Measurements from ENCODE around the gene DENND1B. TPM values are rescaled to one million over a fixed set of nuclear protein-coding genes. Genes with fewer than 3 reads are reported as not detected.

DENND1B gene
- total and polyA plus RNA-seq, 2 donors (not counting 1 experiment from before 2014, with no cell fraction given): 5.5 to 8.4 TPM

DNA sequence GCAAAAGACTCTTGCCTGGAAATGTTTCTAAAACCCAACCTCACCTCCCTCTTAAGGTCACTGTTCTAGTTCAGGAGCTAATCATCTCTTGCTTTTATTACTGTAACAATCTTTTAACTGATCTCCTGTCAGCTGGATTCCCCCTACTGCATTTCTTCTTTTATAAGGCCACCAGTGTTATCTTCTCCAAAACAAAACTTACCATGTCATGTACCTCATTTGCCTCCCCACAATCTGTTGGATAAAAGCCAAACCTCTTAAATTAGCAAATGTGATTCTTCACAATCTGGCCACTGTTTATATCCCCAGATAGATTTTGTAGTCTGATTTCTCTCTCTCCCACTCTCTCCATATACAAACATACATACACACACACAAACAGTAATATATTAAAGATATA is 143.3 kb downstream of the DENND1B start:
- Histone ChIP-seq H3K9me3 (ENCODE audit: control insufficient read depth, insufficient read depth, low read depth, low read length) (no peaks in the 10 kb centered on the region), H2AFZ (ENCODE audit: low read length) (no peak overlapping the region), H3K27me3 (ENCODE audit: control insufficient read depth, insufficient read depth, low read length) (no peaks in the 10 kb centered on the region), H3K4me2 (ENCODE audit: extremely low read depth, insufficient read depth, low read length) (no peak overlapping the region), H3K9ac (ENCODE audit: insufficient read depth, low read length) (no peak overlapping the region), H3K4me3 (replicated peaks in 1 of 4; ENCODE audit: control extremely low read depth in 1 of 4, insufficient read depth in 1 of 4, low read depth in 3 of 4, low read length in 4 of 4) (no peak overlapping the region), H3K27ac (ENCODE audit: insufficient read depth, low read length) (no peak overlapping the region), H3K4me1 (ENCODE audit: control insufficient read depth, extremely low read depth, insufficient read depth, low read length) (no peaks in the 10 kb centered on the region), H3K79me2 (ENCODE audit: control insufficient read depth, insufficient read depth, low read length) (no peaks in the 10 kb centered on the region), H4K20me1 (ENCODE audit: control insufficient read depth, extremely low read depth, insufficient read depth, low read length) (no peaks in the 10 kb centered on the region), H3K36me3 (ENCODE audit: control insufficient read depth, insufficient read depth, low read length) (no peaks in the 10 kb centered on the region)
- no peak for DNase-seq (ENCODE audit: low read depth in 2 of 2)
- TF ChIP-seq, protein P1, sequence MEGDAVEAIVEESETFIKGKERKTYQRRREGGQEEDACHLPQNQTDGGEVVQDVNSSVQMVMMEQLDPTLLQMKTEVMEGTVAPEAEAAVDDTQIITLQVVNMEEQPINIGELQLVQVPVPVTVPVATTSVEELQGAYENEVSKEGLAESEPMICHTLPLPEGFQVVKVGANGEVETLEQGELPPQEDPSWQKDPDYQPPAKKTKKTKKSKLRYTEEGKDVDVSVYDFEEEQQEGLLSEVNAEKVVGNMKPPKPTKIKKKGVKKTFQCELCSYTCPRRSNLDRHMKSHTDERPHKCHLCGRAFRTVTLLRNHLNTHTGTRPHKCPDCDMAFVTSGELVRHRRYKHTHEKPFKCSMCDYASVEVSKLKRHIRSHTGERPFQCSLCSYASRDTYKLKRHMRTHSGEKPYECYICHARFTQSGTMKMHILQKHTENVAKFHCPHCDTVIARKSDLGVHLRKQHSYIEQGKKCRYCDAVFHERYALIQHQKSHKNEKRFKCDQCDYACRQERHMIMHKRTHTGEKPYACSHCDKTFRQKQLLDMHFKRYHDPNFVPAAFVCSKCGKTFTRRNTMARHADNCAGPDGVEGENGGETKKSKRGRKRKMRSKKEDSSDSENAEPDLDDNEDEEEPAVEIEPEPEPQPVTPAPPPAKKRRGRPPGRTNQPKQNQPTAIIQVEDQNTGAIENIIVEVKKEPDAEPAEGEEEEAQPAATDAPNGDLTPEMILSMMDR (conservative IDR thresholded peaks at IDR 0.05 in 1 of 2, IDR thresholded peaks at IDR 0.05 in 1 of 2; ENCODE audit: low read depth in 1 of 2, low read length in 2 of 2): no peak
- no peak for TF ChIP-seq EZH2 (IDR thresholded peaks at IDR 0.05; ENCODE audit: low read length, missing control alignments)

DNA sequence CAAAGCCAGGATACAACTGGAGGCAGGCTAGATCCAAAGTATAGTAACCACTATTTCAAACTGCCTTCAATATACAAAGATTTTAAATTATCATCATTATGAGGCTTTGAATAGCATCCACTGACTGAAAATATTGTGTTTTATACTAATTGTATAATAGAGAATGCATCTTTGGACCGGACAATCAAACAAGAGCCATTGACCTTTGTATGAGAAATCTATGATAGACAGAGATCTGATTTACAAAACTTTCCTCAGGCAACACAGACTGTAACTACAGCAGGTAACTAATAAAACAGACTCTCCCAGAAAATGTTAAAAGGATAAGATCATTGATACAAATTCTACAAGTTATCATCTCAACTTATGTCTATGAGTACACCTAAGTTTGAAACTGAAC is 152.9 kb downstream of the DENND1B start:
- no peak overlapping the region for H3K9ac ChIP-seq (ENCODE audit: insufficient read depth, low read length)
- DNase-seq (ENCODE audit: low read depth in 2 of 2): no peak
- H3K27ac ChIP-seq (ENCODE audit: insufficient read depth, low read length): no peak overlapping the region
- no peak for TF ChIP-seq EZH2 (IDR thresholded peaks at IDR 0.05; ENCODE audit: low read length, missing control alignments)
- TF ChIP-seq, protein P1 (conservative IDR thresholded peaks at IDR 0.05 in 1 of 2, IDR thresholded peaks at IDR 0.05 in 1 of 2; ENCODE audit: low read depth in 1 of 2, low read length in 2 of 2): no peak
- no peak overlapping the region for H3K4me2 ChIP-seq (ENCODE audit: extremely low read depth, insufficient read depth, low read length)
- no peaks in the 10 kb centered on the region for H3K36me3 ChIP-seq (ENCODE audit: control insufficient read depth, insufficient read depth, low read length)
- H2AFZ ChIP-seq (ENCODE audit: low read length): no peak overlapping the region
- no peaks in the 10 kb centered on the region for H4K20me1 ChIP-seq (ENCODE audit: control insufficient read depth, extremely low read depth, insufficient read depth, low read length)
- no peaks in the 10 kb centered on the region for H3K4me1 ChIP-seq (ENCODE audit: control insufficient read depth, extremely low read depth, insufficient read depth, low read length)
- H3K9me3 ChIP-seq (ENCODE audit: control insufficient read depth, insufficient read depth, low read depth, low read length): no peaks in the 10 kb centered on the region
- H3K4me3 ChIP-seq (replicated peaks in 1 of 4; ENCODE audit: control extremely low read depth in 1 of 4, insufficient read depth in 1 of 4, low read depth in 3 of 4, low read length in 4 of 4): no peak overlapping the region
- H3K79me2 ChIP-seq (ENCODE audit: control insufficient read depth, insufficient read depth, low read length): no peaks in the 10 kb centered on the region
- H3K27me3 ChIP-seq (ENCODE audit: control insufficient read depth, insufficient read depth, low read length): no peaks in the 10 kb centered on the region

DNA sequence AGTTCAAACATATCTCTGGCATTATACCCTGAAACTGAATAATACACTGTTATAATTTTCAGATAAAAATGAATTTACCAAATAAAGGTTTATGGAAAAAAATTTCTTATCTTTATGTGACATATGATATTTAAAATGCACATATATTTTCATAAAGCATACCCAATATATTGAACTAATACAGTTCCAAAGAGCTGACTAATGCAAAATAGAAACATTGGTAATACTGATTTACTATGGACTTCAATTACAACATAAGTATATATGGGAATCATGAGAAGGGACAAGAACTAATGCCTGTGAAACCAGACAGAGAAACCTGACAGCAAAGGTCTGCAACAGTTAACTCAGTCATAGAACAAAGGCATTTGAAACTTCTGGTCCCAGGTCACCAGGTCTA is 153.5 kb downstream of the DENND1B start:
- no peaks in the 10 kb centered on the region for H4K20me1 ChIP-seq (ENCODE audit: control insufficient read depth, extremely low read depth, insufficient read depth, low read length)
- H3K79me2 ChIP-seq (ENCODE audit: control insufficient read depth, insufficient read depth, low read length): no peaks in the 10 kb centered on the region
- H3K27ac ChIP-seq (ENCODE audit: insufficient read depth, low read length): no peak overlapping the region
- no peak overlapping the region for H3K9ac ChIP-seq (ENCODE audit: insufficient read depth, low read length)
- no peak overlapping the region for H3K4me3 ChIP-seq (replicated peaks in 1 of 4; ENCODE audit: control extremely low read depth in 1 of 4, insufficient read depth in 1 of 4, low read depth in 3 of 4, low read length in 4 of 4)
- no peaks in the 10 kb centered on the region for H3K4me1 ChIP-seq (ENCODE audit: control insufficient read depth, extremely low read depth, insufficient read depth, low read length)
- H3K27me3 ChIP-seq (ENCODE audit: control insufficient read depth, insufficient read depth, low read length): no peaks in the 10 kb centered on the region
- no peak overlapping the region for H2AFZ ChIP-seq (ENCODE audit: low read length)
- no peak overlapping the region for H3K4me2 ChIP-seq (ENCODE audit: extremely low read depth, insufficient read depth, low read length)
- H3K36me3 ChIP-seq (ENCODE audit: control insufficient read depth, insufficient read depth, low read length): no peaks in the 10 kb centered on the region
- DNase-seq (ENCODE audit: low read depth in 2 of 2): no peak
- TF ChIP-seq, protein P1 (conservative IDR thresholded peaks at IDR 0.05 in 1 of 2, IDR thresholded peaks at IDR 0.05 in 1 of 2; ENCODE audit: low read depth in 1 of 2, low read length in 2 of 2): no peak
- TF ChIP-seq EZH2 (IDR thresholded peaks at IDR 0.05; ENCODE audit: low read length, missing control alignments): no peak
- no peaks in the 10 kb centered on the region for H3K9me3 ChIP-seq (ENCODE audit: control insufficient read depth, insufficient read depth, low read depth, low read length)

Measured in fibroblast of lung (primary cell).